HepG2 (cell line): ENCODE measurements around the gene LATS1. TPM values are rescaled to one million over a fixed set of nuclear protein-coding genes. Genes with fewer than 3 reads are reported as not detected.

Experiments
- IRX3 ChIP-seq: sonication (generic); formaldehyde crosslinking; IDR thresholded peaks from 2 replicates; pipeline ENCODE4 v1.8.1; 2023; ENCODE audit warnings: mild to moderate bottlenecking, low read depth, missing genetic modification reagents, borderline replicate concordance
- MAF1 ChIP-seq: sonication (generic); formaldehyde crosslinking; IDR thresholded peaks from 2 replicates; pipeline ENCODE4 v1.5.0; 2020; ENCODE audit warnings: missing genetic modification reagents, borderline replicate concordance
- RBFOX2 ChIP-seq: fragments of 200-400 bp; formaldehyde crosslinking; IDR thresholded peaks from 2 replicates; pipeline ENCODE4 v1.6.1; 2017; ENCODE audit warnings: low read depth, mild to moderate bottlenecking, low read length
- THAP8 ChIP-seq: sonication (generic); formaldehyde crosslinking; IDR thresholded peaks from 2 replicates; pipeline ENCODE4 v1.5.1; 2020; ENCODE audit warnings: missing genetic modification reagents, mild to moderate bottlenecking, borderline replicate concordance
- ZIK1 ChIP-seq: sonication (generic); formaldehyde crosslinking; IDR thresholded peaks from 2 replicates; pipeline ENCODE4 v1.5.0; 2020; ENCODE audit warnings: mild to moderate bottlenecking, low read depth, missing genetic modification reagents, borderline replicate concordance
- ZNF232 ChIP-seq: sonication (generic); formaldehyde crosslinking; IDR thresholded peaks from 2 replicates; pipeline ENCODE4 v1.4.0; 2020; ENCODE audit warnings: missing genetic modification reagents, borderline replicate concordance
- ZNF296 ChIP-seq: sonication (generic); formaldehyde crosslinking; conservative IDR thresholded peaks from 2 replicates; pipeline ENCODE4 v1.5.0; 2020; ENCODE audit warnings: mild to moderate bottlenecking, missing genetic modification reagents
- ZNF343 ChIP-seq: sonication (generic); formaldehyde crosslinking; IDR thresholded peaks from 2 replicates; pipeline ENCODE4 v1.4.0; 2020; ENCODE audit warnings: mild to moderate bottlenecking, missing genetic modification reagents
- ZNF382 ChIP-seq: sonication (generic); formaldehyde crosslinking; IDR thresholded peaks from 2 replicates; pipeline ENCODE4 v1.5.0; 2020; ENCODE audit warnings: missing genetic modification reagents, mild to moderate bottlenecking, borderline replicate concordance
- ZNF550 ChIP-seq: sonication (generic); formaldehyde crosslinking; IDR thresholded peaks from 2 replicates; pipeline ENCODE4 v1.4.0; 2020; ENCODE audit warnings: mild to moderate bottlenecking, missing genetic modification reagents, borderline replicate concordance
- ZNF607 ChIP-seq: sonication (generic); formaldehyde crosslinking; IDR thresholded peaks from 2 replicates; pipeline ENCODE4 v1.5.1; 2020; ENCODE audit warnings: missing genetic modification reagents, mild to moderate bottlenecking, borderline replicate concordance
- ZNF816 ChIP-seq: sonication (generic); formaldehyde crosslinking; IDR thresholded peaks from 2 replicates; pipeline ENCODE4 v1.8.0; 2022; ENCODE audit warnings: missing genetic modification reagents, mild to moderate bottlenecking, borderline replicate concordance
- polyA plus RNA-seq, 8 experiments: library from polyadenylated mRNA; depleted of rRNA in 3 of 8; stranded (reverse) in 7 of 8; unstranded in 1 of 8; fragments of >200 nt; fragmentation: Illumina TruSeq in 4 of 8; extraction: Trizol in 4 of 8; gene quantifications; 2 replicates each; pipeline versions ENCODE4 v1.2.1 to v1.2.3, GENCODE V29; 2011 to 2016; ENCODE audit warnings: low read depth in 4 of 8, missing spikeins in 1 of 8, mixed read lengths in 1 of 8; ENCODE audit not compliant: insufficient read depth in 1 of 8
- total RNA-seq, 5 experiments: library from RNA; depleted of rRNA; stranded (reverse); fragments of >200 nt; fragmentation: Illumina TruSeq; extraction: Trizol; gene quantifications; 2 replicates each; pipeline ENCODE4 v1.2.3, GENCODE V29; 2016; ENCODE audit warnings: low read depth in 1 of 5
- TF ChIP-seq, protein P1 (sequence below): sonication (generic); formaldehyde crosslinking; IDR thresholded peaks from 2 replicates; pipeline ENCODE4 v1.4.0; 2020; ENCODE audit warnings: mild to moderate bottlenecking, missing genetic modification reagents, borderline replicate concordance
- TF ChIP-seq, protein P2 (sequence below): fragments of 450-650 bp; IDR thresholded peaks from 2 replicates; pipeline ENCODE4 v1.6.1; 2016
- TF ChIP-seq, protein P3 (sequence below): sonication (generic); formaldehyde crosslinking; conservative IDR thresholded peaks from 2 replicates; pipeline ENCODE4 v1.8.0; 2022; ENCODE audit warnings: mild to moderate bottlenecking, moderate library complexity, missing genetic modification reagents

LATS1 gene
- total and polyA plus RNA-seq, 2 of the 13 experiments (the other 11 are each of a cell fraction or from before 2014, with no cell fraction given), result 9.9 to 12.6 TPM

- TF ChIP-seq ZNF343 (CRISPR knock-in tag), result peak; percentile 82; the same call in 1 of the 2 replicates
- TF ChIP-seq, protein P1, sequence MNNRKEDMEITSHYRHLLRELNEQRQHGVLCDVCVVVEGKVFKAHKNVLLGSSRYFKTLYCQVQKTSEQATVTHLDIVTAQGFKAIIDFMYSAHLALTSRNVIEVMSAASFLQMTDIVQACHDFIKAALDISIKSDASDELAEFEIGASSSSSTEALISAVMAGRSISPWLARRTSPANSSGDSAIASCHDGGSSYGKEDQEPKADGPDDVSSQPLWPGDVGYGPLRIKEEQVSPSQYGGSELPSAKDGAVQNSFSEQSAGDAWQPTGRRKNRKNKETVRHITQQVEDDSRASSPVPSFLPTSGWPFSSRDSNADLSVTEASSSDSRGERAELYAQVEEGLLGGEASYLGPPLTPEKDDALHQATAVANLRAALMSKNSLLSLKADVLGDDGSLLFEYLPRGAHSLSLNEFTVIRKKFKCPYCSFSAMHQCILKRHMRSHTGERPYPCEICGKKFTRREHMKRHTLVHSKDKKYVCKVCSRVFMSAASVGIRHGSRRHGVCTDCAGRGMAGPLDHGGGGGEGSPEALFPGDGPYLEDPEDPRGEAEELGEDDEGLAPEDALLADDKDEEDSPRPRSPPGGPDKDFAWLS, result no peak
- TF ChIP-seq ZNF607 (CRISPR knock-in tag), result peak; percentile 71
- peak; percentile 90; the same call in 1 of the 2 replicates for TF ChIP-seq IRX3 (CRISPR knock-in tag)
- TF ChIP-seq ZNF382 (CRISPR knock-in tag), result no peak
- TF ChIP-seq MAF1 (CRISPR knock-in tag), result peak; percentile 72
- TF ChIP-seq ZNF232, result 0 out of 2 replicates have a peak, but pooled peaks have one; percentile 71
- TF ChIP-seq, protein P2, sequence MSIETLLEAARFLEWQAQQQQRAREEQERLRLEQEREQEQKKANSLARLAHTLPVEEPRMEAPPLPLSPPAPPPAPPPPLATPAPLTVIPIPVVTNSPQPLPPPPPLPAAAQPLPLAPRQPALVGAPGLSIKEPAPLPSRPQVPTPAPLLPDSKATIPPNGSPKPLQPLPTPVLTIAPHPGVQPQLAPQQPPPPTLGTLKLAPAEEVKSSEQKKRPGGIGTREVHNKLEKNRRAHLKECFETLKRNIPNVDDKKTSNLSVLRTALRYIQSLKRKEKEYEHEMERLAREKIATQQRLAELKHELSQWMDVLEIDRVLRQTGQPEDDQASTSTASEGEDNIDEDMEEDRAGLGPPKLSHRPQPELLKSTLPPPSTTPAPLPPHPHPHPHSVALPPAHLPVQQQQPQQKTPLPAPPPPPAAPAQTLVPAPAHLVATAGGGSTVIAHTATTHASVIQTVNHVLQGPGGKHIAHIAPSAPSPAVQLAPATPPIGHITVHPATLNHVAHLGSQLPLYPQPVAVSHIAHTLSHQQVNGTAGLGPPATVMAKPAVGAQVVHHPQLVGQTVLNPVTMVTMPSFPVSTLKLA, result no peak
- 0 out of 2 replicates have a peak, but pooled peaks have one; percentile 1 for TF ChIP-seq ZNF816 (CRISPR knock-in tag)
- 0 out of 2 replicates have a peak, but pooled peaks have one; percentile 14 for TF ChIP-seq ZNF550 (CRISPR knock-in tag)
- peak; percentile 82; the same call in 1 of the 2 replicates for TF ChIP-seq ZIK1 (CRISPR knock-in tag)
- TF ChIP-seq RBFOX2, result peak; percentile 88
- peak; percentile 88 for TF ChIP-seq THAP8
- TF ChIP-seq, protein P3, sequence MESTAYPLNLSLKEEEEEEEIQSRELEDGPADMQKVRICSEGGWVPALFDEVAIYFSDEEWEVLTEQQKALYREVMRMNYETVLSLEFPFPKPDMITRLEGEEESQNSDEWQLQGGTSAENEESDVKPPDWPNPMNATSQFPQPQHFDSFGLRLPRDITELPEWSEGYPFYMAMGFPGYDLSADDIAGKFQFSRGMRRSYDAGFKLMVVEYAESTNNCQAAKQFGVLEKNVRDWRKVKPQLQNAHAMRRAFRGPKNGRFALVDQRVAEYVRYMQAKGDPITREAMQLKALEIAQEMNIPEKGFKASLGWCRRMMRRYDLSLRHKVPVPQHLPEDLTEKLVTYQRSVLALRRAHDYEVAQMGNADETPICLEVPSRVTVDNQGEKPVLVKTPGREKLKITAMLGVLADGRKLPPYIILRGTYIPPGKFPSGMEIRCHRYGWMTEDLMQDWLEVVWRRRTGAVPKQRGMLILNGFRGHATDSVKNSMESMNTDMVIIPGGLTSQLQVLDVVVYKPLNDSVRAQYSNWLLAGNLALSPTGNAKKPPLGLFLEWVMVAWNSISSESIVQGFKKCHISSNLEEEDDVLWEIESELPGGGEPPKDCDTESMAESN (CRISPR knock-in tag), result peak; percentile 86
- no peak for TF ChIP-seq ZNF296
These were observed 31.8 kb upstream of the LATS1 start, which contains the start of gene PCMT1 (continued) for GRCh38 chr6:149749594-149750135.
